ENCODE data around the gene E2F6.
"Not testable (repeated sequence)": the region's sequence is repeated elsewhere in the genome, so short reads cannot be mapped to it uniquely, and the experiment has no call there.

Gene E2F6

GRCh38 chr2:11406958-11407381 is 59.0 kb downstream of the E2F6 start:
- H4K8ac ChIP-seq (ENCODE audit: low read depth, low read length): no peak overlapping the region
- H3K23ac ChIP-seq (ENCODE audit: low read length): no peak overlapping the region
- H3K4me3 ChIP-seq (ENCODE audit: low read length): no peak overlapping the region
- H3K36me3 ChIP-seq (ENCODE audit: control insufficient read depth, insufficient read depth, low read length): no peaks in the 10 kb centered on the region
- no peak overlapping the region for H2BK120ac ChIP-seq (ENCODE audit: low read depth, low read length)
- H3K27ac ChIP-seq (ENCODE audit: low read depth, low read length): no peak overlapping the region
- no peaks in the 10 kb centered on the region for H3K79me2 ChIP-seq (ENCODE audit: control insufficient read depth, insufficient read depth, low read length)
- no peak overlapping the region for H3K9ac ChIP-seq (ENCODE audit: low read length)
- no peak overlapping the region for H4K5ac ChIP-seq (ENCODE audit: low read length)
- H3K27me3 ChIP-seq (ENCODE audit: insufficient read depth, low read length, poor library complexity): no peaks in the 10 kb centered on the region
- H3K4ac ChIP-seq (ENCODE audit: low read depth, low read length): no peak overlapping the region
- no peak overlapping the region for H3K56ac ChIP-seq (ENCODE audit: low read length)
- DNase-seq: peak; percentile 77
- H3K18ac ChIP-seq (ENCODE audit: low read length): no peak overlapping the region
- WGBS (ENCODE audit: extremely low coverage, insufficient coverage, low lambda C conversion rate): no CpG with 5 or more reads among the region's 3 CpGs
- no peak overlapping the region for H2BK5ac ChIP-seq (ENCODE audit: low read length)
- no peak overlapping the region for H3K4me2 ChIP-seq (ENCODE audit: low read length)
- H2BK15ac ChIP-seq (replicated peaks; ENCODE audit: low read depth): no peak overlapping the region
- H3K79me1 ChIP-seq (ENCODE audit: low read length): no peaks in the 10 kb centered on the region
- H2AK5ac ChIP-seq (ENCODE audit: low read length): no peak overlapping the region
- no peaks in the 10 kb centered on the region for H3K4me1 ChIP-seq (ENCODE audit: control insufficient read depth, low read depth, low read length)

GRCh38 chr2:11406267-11406957 is 59.5 kb downstream of the E2F6 start:
- H4K5ac ChIP-seq (ENCODE audit: low read length): no peak overlapping the region
- no peak overlapping the region for H2BK120ac ChIP-seq (ENCODE audit: low read depth, low read length)
- H3K4me1 ChIP-seq (ENCODE audit: control insufficient read depth, low read depth, low read length): no peaks in the 10 kb centered on the region
- H3K79me1 ChIP-seq (ENCODE audit: low read length): no peaks in the 10 kb centered on the region
- H3K27me3 ChIP-seq (ENCODE audit: insufficient read depth, low read length, poor library complexity): no peaks in the 10 kb centered on the region
- no peak overlapping the region for H3K23ac ChIP-seq (ENCODE audit: low read length)
- no peak overlapping the region for H3K9ac ChIP-seq (ENCODE audit: low read length)
- no peak overlapping the region for H3K4ac ChIP-seq (ENCODE audit: low read depth, low read length)
- H3K56ac ChIP-seq (ENCODE audit: low read length): no peak overlapping the region
- no peak for DNase-seq
- H3K4me2 ChIP-seq (ENCODE audit: low read length): no peak overlapping the region
- H3K36me3 ChIP-seq (ENCODE audit: control insufficient read depth, insufficient read depth, low read length): no peaks in the 10 kb centered on the region
- H4K8ac ChIP-seq (ENCODE audit: low read depth, low read length): no peak overlapping the region
- H2BK15ac ChIP-seq (replicated peaks; ENCODE audit: low read depth): no peak overlapping the region
- no peaks in the 10 kb centered on the region for H3K79me2 ChIP-seq (ENCODE audit: control insufficient read depth, insufficient read depth, low read length)
- H2BK5ac ChIP-seq (ENCODE audit: low read length): no peak overlapping the region
- H2AK5ac ChIP-seq (ENCODE audit: low read length): no peak overlapping the region
- no peak overlapping the region for H3K18ac ChIP-seq (ENCODE audit: low read length)
- H3K27ac ChIP-seq (ENCODE audit: low read depth, low read length): no peak overlapping the region
- WGBS (ENCODE audit: extremely low coverage, insufficient coverage, low lambda C conversion rate): no CpG with 5 or more reads among the region's 18 CpGs
- H3K4me3 ChIP-seq (ENCODE audit: low read length): no peak overlapping the region

GRCh38 chr2:11405599-11406266 is 60.2 kb downstream of the E2F6 start:
- Histone ChIP-seq H3K36me3 (ENCODE audit: control insufficient read depth, insufficient read depth, low read length) (no peaks in the 10 kb centered on the region), H3K9ac (ENCODE audit: low read length) (no peak overlapping the region), H3K4me3 (ENCODE audit: low read length) (no peak overlapping the region), H2AK5ac (ENCODE audit: low read length) (no peak overlapping the region), H3K27ac (ENCODE audit: low read depth, low read length) (no peak overlapping the region), H3K56ac (ENCODE audit: low read length) (no peak overlapping the region), H3K79me2 (ENCODE audit: control insufficient read depth, insufficient read depth, low read length) (no peaks in the 10 kb centered on the region), H3K23ac (ENCODE audit: low read length) (no peak overlapping the region), H3K4ac (ENCODE audit: low read depth, low read length) (no peak overlapping the region), H3K4me1 (ENCODE audit: control insufficient read depth, low read depth, low read length) (no peaks in the 10 kb centered on the region), H4K5ac (ENCODE audit: low read length) (no peak overlapping the region), H2BK120ac (ENCODE audit: low read depth, low read length) (no peak overlapping the region), H2BK5ac (ENCODE audit: low read length) (no peak overlapping the region), H2BK15ac (replicated peaks; ENCODE audit: low read depth) (no peak overlapping the region), H3K18ac (ENCODE audit: low read length) (no peak overlapping the region), H3K79me1 (ENCODE audit: low read length) (no peaks in the 10 kb centered on the region), H4K8ac (ENCODE audit: low read depth, low read length) (no peak overlapping the region), H3K27me3 (ENCODE audit: insufficient read depth, low read length, poor library complexity) (no peaks in the 10 kb centered on the region), H3K4me2 (ENCODE audit: low read length) (no peak overlapping the region)
- no CpG with 5 or more reads among the region's 5 CpGs for WGBS (ENCODE audit: extremely low coverage, insufficient coverage, low lambda C conversion rate)
- DNase-seq: no peak

GRCh38 chr2:11405074-11405406 is 60.9 kb downstream of the E2F6 start:
- WGBS (ENCODE audit: extremely low coverage, insufficient coverage, low lambda C conversion rate): no CpG with 5 or more reads among the region's 8 CpGs
- H3K23ac ChIP-seq (ENCODE audit: low read length); H3K79me2 ChIP-seq (ENCODE audit: control insufficient read depth, insufficient read depth, low read length); H2BK120ac ChIP-seq (ENCODE audit: low read depth, low read length); H3K9ac ChIP-seq (ENCODE audit: low read length); H3K36me3 ChIP-seq (ENCODE audit: control insufficient read depth, insufficient read depth, low read length); DNase-seq; H2BK15ac ChIP-seq (replicated peaks; ENCODE audit: low read depth); H3K4me2 ChIP-seq (ENCODE audit: low read length); H2AK5ac ChIP-seq (ENCODE audit: low read length); H3K4ac ChIP-seq (ENCODE audit: low read depth, low read length); H3K4me3 ChIP-seq (ENCODE audit: low read length); H3K27me3 ChIP-seq (ENCODE audit: insufficient read depth, low read length, poor library complexity); H3K27ac ChIP-seq (ENCODE audit: low read depth, low read length); H3K18ac ChIP-seq (ENCODE audit: low read length); H2BK5ac ChIP-seq (ENCODE audit: low read length); H3K4me1 ChIP-seq (ENCODE audit: control insufficient read depth, low read depth, low read length); H4K5ac ChIP-seq (ENCODE audit: low read length); H3K56ac ChIP-seq (ENCODE audit: low read length); H4K8ac ChIP-seq (ENCODE audit: low read depth, low read length); H3K79me1 ChIP-seq (ENCODE audit: low read length): not testable (repeated sequence)

GRCh38 chr2:11404376-11405073 is 61.4 kb downstream of the E2F6 start:
- H3K18ac ChIP-seq (ENCODE audit: low read length): no peak overlapping the region
- no peak overlapping the region for H3K56ac ChIP-seq (ENCODE audit: low read length)
- H3K36me3 ChIP-seq (ENCODE audit: control insufficient read depth, insufficient read depth, low read length): no peaks in the 10 kb centered on the region
- no peaks in the 10 kb centered on the region for H3K4me1 ChIP-seq (ENCODE audit: control insufficient read depth, low read depth, low read length)
- no peaks in the 10 kb centered on the region for H3K27me3 ChIP-seq (ENCODE audit: insufficient read depth, low read length, poor library complexity)
- no peak overlapping the region for H4K5ac ChIP-seq (ENCODE audit: low read length)
- no peak overlapping the region for H3K9ac ChIP-seq (ENCODE audit: low read length)
- H3K27ac ChIP-seq (ENCODE audit: low read depth, low read length): no peak overlapping the region
- no peaks in the 10 kb centered on the region for H3K79me1 ChIP-seq (ENCODE audit: low read length)
- H2BK5ac ChIP-seq (ENCODE audit: low read length): no peak overlapping the region
- no CpG with 5 or more reads among the region's 7 CpGs for WGBS (ENCODE audit: extremely low coverage, insufficient coverage, low lambda C conversion rate)
- H3K23ac ChIP-seq (ENCODE audit: low read length): no peak overlapping the region
- no peak for DNase-seq
- no peaks in the 10 kb centered on the region for H3K79me2 ChIP-seq (ENCODE audit: control insufficient read depth, insufficient read depth, low read length)
- no peak overlapping the region for H2AK5ac ChIP-seq (ENCODE audit: low read length)
- no peak overlapping the region for H3K4me2 ChIP-seq (ENCODE audit: low read length)
- H3K4me3 ChIP-seq (ENCODE audit: low read length): no peak overlapping the region
- H3K4ac ChIP-seq (ENCODE audit: low read depth, low read length): no peak overlapping the region
- H2BK120ac ChIP-seq (ENCODE audit: low read depth, low read length): no peak overlapping the region
- H2BK15ac ChIP-seq (replicated peaks; ENCODE audit: low read depth): no peak overlapping the region
- no peak overlapping the region for H4K8ac ChIP-seq (ENCODE audit: low read depth, low read length)
